PC-9 (cell line): Measurements from ENCODE around the gene SMURF1.

Source experiments
- CTCF ChIP-seq: fragments of 200-600 bp; sonication (generic); conservative IDR thresholded peaks from 2 replicates; pipeline ENCODE4 v1.6.1; 2017; ENCODE audit warnings: mixed run types, antibody characterized with exemption, mild to moderate bottlenecking, moderate library complexity
- EZH2 ChIP-seq: fragments of 200-600 bp; sonication (generic); IDR thresholded peaks from 2 replicates; pipeline ENCODE4 v1.8.0; 2017; ENCODE audit warnings: antibody characterized with exemption, low read depth

GRCh38 chr7:99102809-99103690 is 40.9 kb downstream of the SMURF1 start:
- TF ChIP-seq CTCF (no peak), EZH2 (no peak)
